GM12878 (cell line): ENCODE data around the gene GRIN2A. TPM values are rescaled to one million over a fixed set of nuclear protein-coding genes. Genes with fewer than 3 reads are reported as not detected.

ENCODE experiments used
- ATAC-seq: fragments of 200-7000 bp; cut with Tn5 transposase; 3 replicates; pipeline ENCODE4 v1.9.1; 2020; ENCODE audit warnings: mild to moderate bottlenecking, moderate library complexity
- BruUV-seq: library from RNA; stranded (reverse); fragments of 400-500 nt; replicated peaks from 2 replicates; lab custom pipeline; 2021; lab: Mats Ljungman, UMichigan
- CTCF ChIA-PET: fragments of 300-600 bp; sonication (Branson Sonifier 250); formaldehyde crosslinking; extraction: SDS; loops from one replicate; lab custom pipeline; 2021; ENCODE audit warnings: inconsistent platforms; lab: Yijun Ruan, JAX
- POLR2A ChIA-PET: fragments of 350-600 bp; formaldehyde crosslinking; extraction: SDS; loops from one replicate; lab custom pipeline; 2021; ENCODE audit warnings: inconsistent platforms; lab: Charles Lee
- RAD21 ChIA-PET: fragments of 300-600 bp; sonication (Branson Sonifier 250); formaldehyde crosslinking; loops from one replicate; lab custom pipeline; 2023; ENCODE audit warnings: antibody characterized with exemption; ENCODE audit not compliant: unreplicated experiment; lab: Charles Lee
- SMC1A ChIA-PET: fragments of 300-600 bp; sonication (Branson Sonifier 250); formaldehyde crosslinking; loops from one replicate; lab custom pipeline; 2023; ENCODE audit not compliant: unreplicated experiment, uncharacterized antibody; lab: Charles Lee
- DNase-seq: peaks from one replicate; pipeline ENCODE4 v3.0.0-alpha.2; 2011; ENCODE audit warnings: low read depth, low spot score
- FAIRE-seq: peaks from 3 replicates; lab custom pipeline; 2011; peaks lifted over from hg19 to GRCh38; lab: Jason Lieb, UNC
- H2AFZ ChIP-seq: 2 replicates; pipeline ENCODE4 v1.6.0; 2011; ENCODE audit warnings: low read depth, low read length, control low read depth; ENCODE audit not compliant: control insufficient read depth
- H3K27ac ChIP-seq: 2 replicates; pipeline ENCODE4 v1.5.1; 2011; ENCODE audit warnings: control low read depth; ENCODE audit not compliant: control insufficient read depth, insufficient read depth
- H3K27me3 ChIP-seq, 2 experiments: replicated peaks in 1 of 2; 2 replicates each; pipeline versions ENCODE4 v1.6.0 to v1.6.1; 2011; ENCODE audit warnings: low read length in 1 of 2; ENCODE audit not compliant: control insufficient read depth in 2 of 2, insufficient read depth in 2 of 2
- H3K36me3 ChIP-seq, 2 experiments: 2 replicates each; pipeline ENCODE4 v1.5.1; 2011; ENCODE audit warnings: low read length in 1 of 2; ENCODE audit not compliant: control insufficient read depth in 2 of 2, insufficient read depth in 2 of 2
- H3K4me1 ChIP-seq: 2 replicates; pipeline ENCODE4 v1.6.1; 2011; ENCODE audit warnings: mild to moderate bottlenecking, low read length, moderate library complexity, mixed read lengths; ENCODE audit not compliant: control insufficient read depth, insufficient read depth
- H3K4me2 ChIP-seq: 2 replicates; pipeline ENCODE4 v1.6.0; 2011; ENCODE audit warnings: control low read depth; ENCODE audit not compliant: control insufficient read depth, insufficient read depth
- H3K4me3 ChIP-seq: fragments of 200-600 bp; sonication (generic); 2 replicates; pipeline ENCODE4 v1.5.1; 2016
- H3K79me2 ChIP-seq: 2 replicates; pipeline ENCODE4 v1.6.0; 2011; ENCODE audit warnings: low read length; ENCODE audit not compliant: control insufficient read depth, insufficient read depth
- H3K9ac ChIP-seq: 2 replicates; pipeline ENCODE4 v1.8.0; 2011; ENCODE audit warnings: low read length, control low read depth, mixed read lengths; ENCODE audit not compliant: control insufficient read depth, insufficient read depth
- H3K9me3 ChIP-seq: replicated peaks from 3 replicates; pipeline ENCODE4 v1.5.1; 2011; ENCODE audit warnings: mild to moderate bottlenecking, low read length; ENCODE audit not compliant: control insufficient read depth, insufficient read depth
- H4K20me1 ChIP-seq: 2 replicates; pipeline ENCODE4 v1.6.0; 2011; ENCODE audit not compliant: control insufficient read depth, insufficient read depth
- BCLAF1 ChIP-seq: fragments of 450-650 bp; IDR thresholded peaks from 2 replicates; pipeline ENCODE4 v1.6.1; 2017; ENCODE audit warnings: antibody characterized with exemption, mild to moderate bottlenecking, moderate library complexity
- ELK1 ChIP-seq: IDR thresholded peaks from 2 replicates; pipeline ENCODE4 v1.6.1; 2012; ENCODE audit warnings: low read depth, low read length, improper control_type of control experiment
- IRF4 ChIP-seq: IDR thresholded peaks from 2 replicates; pipeline ENCODE4 v1.6.1; 2011; ENCODE audit warnings: low read depth, low read length
- RELB ChIP-seq: fragments of 450-650 bp; IDR thresholded peaks from 2 replicates; pipeline ENCODE4 v1.6.1; 2017; ENCODE audit warnings: low read depth, mild to moderate bottlenecking, moderate library complexity
- SPI1 ChIP-seq: IDR thresholded peaks from 2 replicates; pipeline ENCODE4 v1.6.1; 2011; ENCODE audit warnings: low read depth, mild to moderate bottlenecking, low read length, moderate library complexity, borderline replicate concordance; ENCODE audit not compliant: insufficient read depth
- ZBED1 ChIP-seq: IDR thresholded peaks from 2 replicates; pipeline ENCODE4 v1.6.1; 2016; ENCODE audit warnings: borderline replicate concordance
- ZNF687 ChIP-seq: fragments of 450-650 bp; IDR thresholded peaks from 2 replicates; pipeline ENCODE4 v1.6.1; 2017; ENCODE audit warnings: mild to moderate bottlenecking, moderate library complexity
- WGBS: methylation state at CpG from one replicate; pipeline ENCODE4 v1.1.6; 2016; ENCODE audit warnings: low lambda C conversion rate; ENCODE audit not compliant: insufficient replicate concordance, insufficient coverage; ENCODE audit errors: missing lambda C conversion rate; 5-methylcytosine and 5-hydroxymethylcytosine counted together
- in situ Hi-C: fragments of 300-500 bp; cut with MboI; formaldehyde crosslinking; loops from 9 replicates; pipeline ENCODE4 v1.14.3; 2018; ENCODE audit warnings: mixed read lengths
- intact Hi-C: fragments of 100-400 bp; cut with micrococcal nuclease; formaldehyde crosslinking; loops from one replicate; pipeline ENCODE4 v1.14.2; 2022; ENCODE audit not compliant: unreplicated experiment
- polyA plus RNA-seq, 11 experiments: library from polyadenylated mRNA; depleted of rRNA in 4 of 11; unstranded in 6 of 11; stranded (reverse) in 5 of 11; fragments of >200 nt; fragmentation: Nextera tagmentation in 4 of 11; fragmentation: Illumina TruSeq in 1 of 11; extraction: Ambion mirVana in 4 of 11; extraction: Trizol in 1 of 11; gene quantifications; 1 replicate in 1 of 11; 2 replicates in 10 of 11; pipeline versions ENCODE4 v1.2.1 to v1.2.3, GENCODE V29; 2011 to 2016; ENCODE audit warnings: inconsistent platforms in 2 of 11, missing spikeins in 2 of 11, low read depth in 1 of 11
- total RNA-seq, 4 experiments: library from RNA; depleted of rRNA in 3 of 4; stranded (reverse); fragments of >200 nt in 3 of 4; fragmentation: Illumina TruSeq in 1 of 4; extraction: Trizol in 1 of 4; gene quantifications; 2 replicates each; pipeline versions ENCODE4 v1.2.1 to v1.2.3, GENCODE V29; 2013 to 2021

GRIN2A gene
- total and polyA plus RNA-seq, 10 of the 15 experiments (the other 5 are each of a cell fraction or from before 2014, with no cell fraction given) = 2.4 to 13.3 (median 7.3) TPM

- no peak for TF ChIP-seq RELB
- TF ChIP-seq, all 136 proteins: peak for 0
Measured at GRCh38 chr16:10107081-10107480, 75.1 kb downstream of the GRIN2A start (continued).

GRCh38 chr16:10103700-10104099, 78.5 kb downstream of the GRIN2A start:
- ChIA-PET SMC1A (interaction anchor here (1.3 to 1.4 kb wide), 2 partner anchors 10 to 191 kb away, joined by 3 to 4 read pairs; no protein-coding TSS in a partner anchor), CTCF (interaction anchor here (1.5 kb wide), 1 partner anchor 17 kb away, joined by 3 read pairs; no protein-coding TSS in a partner anchor), RAD21 (no interaction called here), POLR2A (no interaction called here)
- Histone ChIP-seq H3K27ac (no peak overlapping the region), H3K27me3 (no peaks in the 10 kb centered on the region), H2AFZ (no peak overlapping the region), H3K9me3 (no peaks in the 10 kb centered on the region; the same call in 2 of the 3 replicates), H3K79me2 (no peaks in the 10 kb centered on the region), H4K20me1 (no peaks in the 10 kb centered on the region), H3K4me1 (no peaks in the 10 kb centered on the region), H3K4me3 (no peak overlapping the region), H3K36me3 (no peaks in the 10 kb centered on the region), H3K9ac (no peak overlapping the region), H3K4me2 (no peak overlapping the region)
- DNase-seq (no peak), ATAC-seq (peak; percentile 59), FAIRE-seq (no peak)
- TF ChIP-seq ELK1 (no peak), BCLAF1 (no peak), IRF4 (no peak), ZBED1 (no peak), ZNF687 (no peak), SPI1 (peak; percentile 85)
- in situ Hi-C loops (no loop called here), intact Hi-C loops (no loop called here)
- WGBS = 42% methylated on average over 1 of the region's 1 CpG
- BruUV-seq = no TSS peak
